Lower lobe of right lung (tissue), 2 donors: Measurements from ENCODE around the gene RNF157. TPM values are rescaled to one million over a fixed set of nuclear protein-coding genes. Genes with fewer than 3 reads are reported as not detected.

Experiments
- ATAC-seq, 2 donors: fragments of 200-7000 bp; cut with Tn5 transposase; one replicate each; pipeline ENCODE4 v1.9.1; 2020 to 2022; ENCODE audit warnings: mild to moderate bottlenecking in 2 of 2, moderate library complexity in 2 of 2
- DNase-seq: peaks from one replicate; pipeline ENCODE4 v3.0.0-alpha.2; 2020
- H3K27ac ChIP-seq: fragments of 200-600 bp; one replicate; pipeline ENCODE4 v1.8.0; 2022
- H3K27me3 ChIP-seq: fragments of 200-600 bp; one replicate; pipeline ENCODE4 v1.8.0; 2022; ENCODE audit warnings: low read depth
- H3K36me3 ChIP-seq: fragments of 200-600 bp; one replicate; pipeline ENCODE4 v1.8.0; 2022; ENCODE audit warnings: mild to moderate bottlenecking
- H3K4me1 ChIP-seq: fragments of 200-600 bp; one replicate; pipeline ENCODE4 v1.8.0; 2022
- H3K4me3 ChIP-seq: fragments of 200-600 bp; one replicate; pipeline ENCODE4 v1.8.0; 2022; ENCODE audit warnings: mild to moderate bottlenecking
- H3K9me3 ChIP-seq: fragments of 200-600 bp; one replicate; pipeline ENCODE4 v1.8.0; 2022
- intact Hi-C: fragments of 100-400 bp; cut with DNase I; formaldehyde crosslinking; loops from one replicate; pipeline ENCODE4 v1.11.0; 2022
- total RNA-seq: library from RNA; stranded (reverse); fragmentation: NEBNext Ultra II Directional; extraction: Animal tissue kit (Norgen Biotek cat#: 25700); gene quantifications from one replicate; pipeline ENCODE4 v1.2.1, GENCODE V29; 2021
- TF ChIP-seq, protein P1 (sequence below): fragments of 200-600 bp; IDR thresholded peaks from one replicate; pipeline ENCODE4 v1.8.0; 2022; ENCODE audit warnings: antibody characterized with exemption, mild to moderate bottlenecking
- donor health status: DM: no; HTN: yes; CAD: no; lungs with severe emphysema.

RNF157 gene
- total RNA-seq, 1 donor from 2014 or later = 2.4 TPM

DNA sequence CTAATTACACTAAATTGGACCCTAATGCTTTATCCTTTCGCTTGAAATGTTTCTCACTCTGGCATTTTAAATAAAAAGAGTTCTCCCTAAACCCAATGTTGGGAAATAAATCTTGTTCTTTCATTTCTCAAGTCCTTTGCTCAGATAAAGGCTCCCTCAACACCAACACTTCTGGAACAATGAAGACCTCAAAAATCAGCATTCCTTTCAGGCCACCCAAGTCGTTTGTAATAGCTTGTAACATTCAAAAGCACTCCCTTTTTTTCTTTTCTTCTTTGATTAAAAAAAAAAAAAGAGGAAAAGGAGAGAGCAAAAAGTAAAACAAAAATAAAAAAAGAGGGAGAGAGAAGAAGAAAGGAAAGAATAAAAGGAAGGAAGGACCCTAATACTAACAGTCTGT lies 76.0 kb downstream of the RNF157 start:
- ATAC-seq (no peak), DNase-seq (no peak)
- intact Hi-C loops = no loop called here
- H3K36me3 ChIP-seq = no peaks in the 10 kb centered on the region
- no peaks in the 10 kb centered on the region for H3K4me1 ChIP-seq
- no peak overlapping the region for H3K4me3 ChIP-seq
- H3K27ac ChIP-seq = no peak overlapping the region
- no peaks in the 10 kb centered on the region for H3K27me3 ChIP-seq
- TF ChIP-seq, protein P1, sequence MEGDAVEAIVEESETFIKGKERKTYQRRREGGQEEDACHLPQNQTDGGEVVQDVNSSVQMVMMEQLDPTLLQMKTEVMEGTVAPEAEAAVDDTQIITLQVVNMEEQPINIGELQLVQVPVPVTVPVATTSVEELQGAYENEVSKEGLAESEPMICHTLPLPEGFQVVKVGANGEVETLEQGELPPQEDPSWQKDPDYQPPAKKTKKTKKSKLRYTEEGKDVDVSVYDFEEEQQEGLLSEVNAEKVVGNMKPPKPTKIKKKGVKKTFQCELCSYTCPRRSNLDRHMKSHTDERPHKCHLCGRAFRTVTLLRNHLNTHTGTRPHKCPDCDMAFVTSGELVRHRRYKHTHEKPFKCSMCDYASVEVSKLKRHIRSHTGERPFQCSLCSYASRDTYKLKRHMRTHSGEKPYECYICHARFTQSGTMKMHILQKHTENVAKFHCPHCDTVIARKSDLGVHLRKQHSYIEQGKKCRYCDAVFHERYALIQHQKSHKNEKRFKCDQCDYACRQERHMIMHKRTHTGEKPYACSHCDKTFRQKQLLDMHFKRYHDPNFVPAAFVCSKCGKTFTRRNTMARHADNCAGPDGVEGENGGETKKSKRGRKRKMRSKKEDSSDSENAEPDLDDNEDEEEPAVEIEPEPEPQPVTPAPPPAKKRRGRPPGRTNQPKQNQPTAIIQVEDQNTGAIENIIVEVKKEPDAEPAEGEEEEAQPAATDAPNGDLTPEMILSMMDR = no peak
- H3K9me3 ChIP-seq = no peaks in the 10 kb centered on the region

DNA sequence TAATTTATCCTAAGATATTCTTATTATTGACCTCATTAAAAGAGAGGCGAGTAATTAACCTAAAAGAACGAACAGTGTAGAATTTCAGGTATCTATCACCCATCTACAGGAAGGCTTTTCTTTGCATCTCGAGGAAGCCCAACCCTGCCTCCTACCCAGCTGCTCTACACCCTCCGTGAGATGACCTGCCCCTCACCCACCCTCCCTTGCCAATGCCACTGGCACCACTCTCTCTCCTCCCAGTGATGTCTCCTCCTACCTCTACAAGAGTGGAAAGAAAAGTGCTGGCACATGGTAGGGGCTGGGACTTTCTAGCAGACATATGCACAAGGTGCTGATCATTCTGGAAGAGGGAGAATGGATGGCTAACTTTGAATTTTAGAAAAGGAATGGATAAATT lies 76.4 kb downstream of the RNF157 start:
- Histone ChIP-seq H3K27ac (no peak overlapping the region), H3K4me1 (no peaks in the 10 kb centered on the region), H3K9me3 (no peaks in the 10 kb centered on the region), H3K36me3 (no peaks in the 10 kb centered on the region), H3K27me3 (no peaks in the 10 kb centered on the region), H3K4me3 (no peak overlapping the region)
- ATAC-seq (no peak), DNase-seq (no peak)
- TF ChIP-seq, protein P1 = no peak
- intact Hi-C loops = no loop called here

DNA sequence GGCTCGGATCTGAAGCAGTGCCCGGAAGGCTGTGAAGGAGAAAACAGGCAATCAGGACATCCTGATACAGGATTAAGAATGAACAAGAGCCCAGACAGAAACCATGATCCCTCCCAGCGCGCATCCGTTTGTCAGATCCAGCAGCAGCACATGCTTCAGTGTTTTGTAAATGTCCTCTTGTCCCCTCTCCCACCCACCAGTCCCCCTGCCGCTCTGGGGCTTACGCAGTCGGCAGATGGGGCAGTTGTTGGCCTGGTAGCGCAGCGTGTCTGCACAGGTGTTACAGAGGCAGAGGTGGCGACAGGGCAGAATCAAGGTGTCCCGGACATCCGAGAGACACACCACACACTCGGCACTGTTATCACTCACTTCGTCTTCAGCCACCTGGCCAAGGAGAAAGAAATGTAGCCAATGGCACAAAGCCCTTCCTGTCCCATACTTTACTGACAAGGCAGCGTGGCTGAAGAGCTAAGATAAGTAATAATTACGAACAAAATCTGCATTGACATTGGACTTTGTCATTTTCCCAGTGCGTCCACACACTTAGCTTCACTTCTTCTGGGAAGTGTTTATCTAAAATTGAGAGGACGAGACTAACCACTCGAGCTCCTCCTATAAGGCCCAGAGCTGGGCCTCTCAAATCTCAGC lies 78.5 kb downstream of the RNF157 start:
- Histone ChIP-seq H3K27me3 (no peaks in the 10 kb centered on the region), H3K27ac (no peak overlapping the region), H3K9me3 (no peaks in the 10 kb centered on the region), H3K4me3 (no peak overlapping the region), H3K4me1 (no peaks in the 10 kb centered on the region), H3K36me3 (no peaks in the 10 kb centered on the region)
- ATAC-seq (no peak), DNase-seq (no peak)
- TF ChIP-seq, protein P1 = no peak
- intact Hi-C loops = no loop called here

DNA sequence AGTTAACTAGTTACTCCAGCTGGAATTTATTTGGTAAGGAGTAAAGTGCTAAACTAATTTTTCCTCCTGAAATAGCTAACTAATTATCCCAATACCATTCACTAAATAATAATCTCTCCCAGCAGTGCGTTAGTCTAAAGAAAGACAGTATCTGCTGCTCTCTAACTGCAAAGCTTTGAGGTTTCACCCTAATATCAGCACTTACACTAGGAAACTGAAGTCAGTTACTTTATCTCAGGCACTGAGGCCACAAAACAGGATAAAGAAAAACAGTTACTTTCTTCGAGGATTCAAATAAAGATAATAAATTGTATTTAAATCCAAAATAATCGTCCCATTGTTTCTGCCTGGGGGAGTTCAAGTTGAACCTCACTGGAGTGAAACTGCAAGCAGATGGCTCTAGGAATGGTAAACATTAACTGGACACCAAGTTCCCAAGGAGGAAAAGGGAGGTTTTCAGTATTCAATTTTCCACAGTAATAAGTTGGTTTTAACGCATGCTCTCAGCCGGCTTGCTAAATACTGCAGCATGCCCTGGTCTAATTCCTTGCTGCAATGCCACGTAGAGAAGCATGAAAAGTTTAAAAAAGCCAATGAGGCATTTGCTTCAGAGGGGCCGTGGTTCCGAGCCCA lies 79.3 kb downstream of the RNF157 start:
- H3K4me3 ChIP-seq = no peak overlapping the region
- intact Hi-C loops = no loop called here
- H3K4me1 ChIP-seq = no peaks in the 10 kb centered on the region
- ATAC-seq (no peak), DNase-seq (no peak)
- no peaks in the 10 kb centered on the region for H3K9me3 ChIP-seq
- no peak overlapping the region for H3K27ac ChIP-seq
- no peaks in the 10 kb centered on the region for H3K36me3 ChIP-seq
- TF ChIP-seq, protein P1 = no peak
- no peaks in the 10 kb centered on the region for H3K27me3 ChIP-seq

DNA sequence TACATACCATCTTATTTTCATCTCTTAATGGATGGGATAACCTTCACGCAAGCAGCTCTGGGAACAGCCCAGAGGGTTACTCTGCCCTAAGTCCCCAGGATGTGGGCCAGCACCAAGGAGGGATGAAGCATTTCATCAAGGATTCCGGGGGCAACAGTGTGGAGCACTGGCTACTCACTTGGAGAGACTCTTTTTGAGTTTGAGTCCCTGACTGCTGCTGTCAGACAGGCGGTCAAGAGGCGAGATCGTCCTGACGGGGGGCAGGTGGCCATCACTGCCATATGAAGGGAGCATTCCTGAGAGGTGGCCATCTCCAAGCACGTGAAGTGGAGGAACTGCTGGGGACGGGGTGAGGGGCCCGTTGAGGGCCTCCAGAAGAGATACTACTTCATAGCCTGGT lies 81.1 kb downstream of the RNF157 start:
- no peaks in the 10 kb centered on the region for H3K36me3 ChIP-seq
- no peak overlapping the region for H3K4me3 ChIP-seq
- intact Hi-C loops = no loop called here
- H3K27ac ChIP-seq = no peak overlapping the region
- H3K27me3 ChIP-seq = no peaks in the 10 kb centered on the region
- no peaks in the 10 kb centered on the region for H3K9me3 ChIP-seq
- no peaks in the 10 kb centered on the region for H3K4me1 ChIP-seq
- TF ChIP-seq, protein P1 = no peak
- ATAC-seq (no peak), DNase-seq (no peak)
